Measurements from ENCODE around the gene RNU1-2.

Gene RNU1-2

GRCh38 chr1:16921391-16922185 lies 25.8 kb downstream of the RNU1-2 start, which contains the start of gene CROCC:
Gene CROCC, plus strand, starts transcription at chr1:16921931. Its CDS starts 88 bp downstream, at chr1:16922019.
- Histone ChIP-seq H3K36me3 (ENCODE audit: control insufficient read depth, insufficient read depth, low read length) (no peaks in the 10 kb centered on the region), H3K27me3 (ENCODE audit: control insufficient read depth, insufficient read depth, low read length) (no peaks in the 10 kb centered on the region), H3K4me1 (ENCODE audit: control insufficient read depth, insufficient read depth, low read length) (no peaks in the 10 kb centered on the region; the same call in none of the 2 replicates), H3K4me3 (ENCODE audit: low read length) (peak within 1 kb of the TSS; percentile 49; the same call in 1 of the 2 replicates), H3K27ac (ENCODE audit: low read length) (no peak within 1 kb of the TSS), H3K9me3 (ENCODE audit: control insufficient read depth, insufficient read depth, low read length) (no peaks in the 10 kb centered on the region)
- DNase-seq (ENCODE audit: low read depth, low spot score): peak; percentile 92
- no CpG with 5 or more reads among the region's 17 CpGs for WGBS (ENCODE audit: insufficient coverage, insufficient read length)

GRCh38 chr1:16922466-16922865 lies 26.7 kb downstream of the RNU1-2 start:
- no peaks in the 10 kb centered on the region; the same call in none of the 2 replicates for H3K4me1 ChIP-seq (ENCODE audit: control insufficient read depth, insufficient read depth, low read length)
- H3K27me3 ChIP-seq (ENCODE audit: control insufficient read depth, insufficient read depth, low read length): no peaks in the 10 kb centered on the region
- no peaks in the 10 kb centered on the region for H3K9me3 ChIP-seq (ENCODE audit: control insufficient read depth, insufficient read depth, low read length)
- no peak overlapping the region for H3K27ac ChIP-seq (ENCODE audit: low read length)
- peak overlapping the region; percentile 49; the same call in 1 of the 2 replicates for H3K4me3 ChIP-seq (ENCODE audit: low read length)
- peaks cover 1% of the 10 kb centered on the region for H3K36me3 ChIP-seq (ENCODE audit: control insufficient read depth, insufficient read depth, low read length)
- WGBS (ENCODE audit: insufficient coverage, insufficient read length): no CpG with 5 or more reads among the region's 10 CpGs
- no peak for DNase-seq (ENCODE audit: low read depth, low spot score)

GRCh38 chr1:16922885-16923431 lies 27.2 kb downstream of the RNU1-2 start:
- no peaks in the 10 kb centered on the region for H3K9me3 ChIP-seq (ENCODE audit: control insufficient read depth, insufficient read depth, low read length)
- WGBS (ENCODE audit: insufficient coverage, insufficient read length): no CpG with 5 or more reads among the region's 18 CpGs
- H3K4me1 ChIP-seq (ENCODE audit: control insufficient read depth, insufficient read depth, low read length): no peaks in the 10 kb centered on the region; the same call in none of the 2 replicates
- no peak for DNase-seq (ENCODE audit: low read depth, low spot score)
- H3K4me3 ChIP-seq (ENCODE audit: low read length): no peak overlapping the region
- H3K27me3 ChIP-seq (ENCODE audit: control insufficient read depth, insufficient read depth, low read length): no peaks in the 10 kb centered on the region
- H3K36me3 ChIP-seq (ENCODE audit: control insufficient read depth, insufficient read depth, low read length): peaks cover 5% of the 10 kb centered on the region
- H3K27ac ChIP-seq (ENCODE audit: low read length): no peak overlapping the region

GRCh38 chr1:16924216-16924918 lies 28.6 kb downstream of the RNU1-2 start:
- WGBS (ENCODE audit: insufficient coverage, insufficient read length): no CpG with 5 or more reads among the region's 23 CpGs

GRCh38 chr1:16924919-16925477 lies 29.2 kb downstream of the RNU1-2 start:
- Histone ChIP-seq H3K27ac (ENCODE audit: low read length) (no peak overlapping the region), H3K4me3 (ENCODE audit: low read length) (no peak overlapping the region), H3K27me3 (ENCODE audit: control insufficient read depth, insufficient read depth, low read length) (no peaks in the 10 kb centered on the region), H3K9me3 (ENCODE audit: control insufficient read depth, insufficient read depth, low read length) (no peaks in the 10 kb centered on the region), H3K4me1 (ENCODE audit: control insufficient read depth, insufficient read depth, low read length) (no peaks in the 10 kb centered on the region; the same call in none of the 2 replicates), H3K36me3 (ENCODE audit: control insufficient read depth, insufficient read depth, low read length) (peaks cover 6% of the 10 kb centered on the region)
- no CpG with 5 or more reads among the region's 13 CpGs for WGBS (ENCODE audit: insufficient coverage, insufficient read length)
- DNase-seq (ENCODE audit: low read depth, low spot score): no peak

More at GRCh38 chr1:16924216-16924918, 28.6 kb downstream of the RNU1-2 start:
- Histone ChIP-seq H3K9me3 (ENCODE audit: control insufficient read depth, insufficient read depth, low read length) (no peaks in the 10 kb centered on the region), H3K4me3 (ENCODE audit: low read length) (no peak overlapping the region), H3K4me1 (ENCODE audit: control insufficient read depth, insufficient read depth, low read length) (no peaks in the 10 kb centered on the region; the same call in none of the 2 replicates), H3K27ac (ENCODE audit: low read length) (no peak overlapping the region), H3K36me3 (ENCODE audit: control insufficient read depth, insufficient read depth, low read length) (peaks cover 6% of the 10 kb centered on the region), H3K27me3 (ENCODE audit: control insufficient read depth, insufficient read depth, low read length) (no peaks in the 10 kb centered on the region)
- no peak for DNase-seq (ENCODE audit: low read depth, low spot score)

GRCh38 chr1:16925635-16926490 lies 30.1 kb downstream of the RNU1-2 start:
- Histone ChIP-seq H3K27ac (ENCODE audit: low read length) (no peak overlapping the region), H3K4me1 (ENCODE audit: control insufficient read depth, insufficient read depth, low read length) (no peaks in the 10 kb centered on the region; the same call in none of the 2 replicates), H3K4me3 (ENCODE audit: low read length) (no peak overlapping the region), H3K36me3 (ENCODE audit: control insufficient read depth, insufficient read depth, low read length) (peaks cover 6% of the 10 kb centered on the region), H3K27me3 (ENCODE audit: control insufficient read depth, insufficient read depth, low read length) (no peaks in the 10 kb centered on the region), H3K9me3 (ENCODE audit: control insufficient read depth, insufficient read depth, low read length) (no peaks in the 10 kb centered on the region)
- no peak for DNase-seq (ENCODE audit: low read depth, low spot score)
- no CpG with 5 or more reads among the region's 13 CpGs for WGBS (ENCODE audit: insufficient coverage, insufficient read length)

GRCh38 chr1:16926491-16927073 lies 30.8 kb downstream of the RNU1-2 start:
- no peak for DNase-seq (ENCODE audit: low read depth, low spot score)
- H3K27ac ChIP-seq (ENCODE audit: low read length): no peak overlapping the region
- WGBS (ENCODE audit: insufficient coverage, insufficient read length): no CpG with 5 or more reads among the region's 10 CpGs

GRCh38 chr1:16927256-16927655 lies 31.5 kb downstream of the RNU1-2 start:
- Histone ChIP-seq H3K9me3 (ENCODE audit: control insufficient read depth, insufficient read depth, low read length) (no peaks in the 10 kb centered on the region), H3K4me3 (ENCODE audit: low read length) (no peak overlapping the region), H3K27me3 (ENCODE audit: control insufficient read depth, insufficient read depth, low read length) (no peaks in the 10 kb centered on the region), H3K4me1 (ENCODE audit: control insufficient read depth, insufficient read depth, low read length) (no peaks in the 10 kb centered on the region; the same call in none of the 2 replicates), H3K36me3 (ENCODE audit: control insufficient read depth, insufficient read depth, low read length) (peaks cover 11% of the 10 kb centered on the region), H3K27ac (ENCODE audit: low read length) (no peak overlapping the region)
- no peak for DNase-seq (ENCODE audit: low read depth, low spot score)
- no CpG with 5 or more reads among the region's 14 CpGs for WGBS (ENCODE audit: insufficient coverage, insufficient read length)

More at GRCh38 chr1:16926491-16927073, 30.8 kb downstream of the RNU1-2 start:
- no peaks in the 10 kb centered on the region for H3K9me3 ChIP-seq (ENCODE audit: control insufficient read depth, insufficient read depth, low read length)
- no peaks in the 10 kb centered on the region; the same call in none of the 2 replicates for H3K4me1 ChIP-seq (ENCODE audit: control insufficient read depth, insufficient read depth, low read length)
- peaks cover 11% of the 10 kb centered on the region for H3K36me3 ChIP-seq (ENCODE audit: control insufficient read depth, insufficient read depth, low read length)
- no peak overlapping the region for H3K4me3 ChIP-seq (ENCODE audit: low read length)
- no peaks in the 10 kb centered on the region for H3K27me3 ChIP-seq (ENCODE audit: control insufficient read depth, insufficient read depth, low read length)

- no CpG with 5 or more reads among the region's 13 CpGs for WGBS (ENCODE audit: insufficient coverage, insufficient read length)
- no peak overlapping the region for H3K4me3 ChIP-seq (ENCODE audit: low read length)
- H3K4me1 ChIP-seq (ENCODE audit: control insufficient read depth, insufficient read depth, low read length): no peaks in the 10 kb centered on the region; the same call in 1 of the 2 replicates
- H3K36me3 ChIP-seq (ENCODE audit: control insufficient read depth, insufficient read depth, low read length): peaks cover 14% of the 10 kb centered on the region
- H3K27me3 ChIP-seq (ENCODE audit: control insufficient read depth, insufficient read depth, low read length): no peaks in the 10 kb centered on the region
- H3K27ac ChIP-seq (ENCODE audit: low read length): no peak overlapping the region
- DNase-seq (ENCODE audit: low read depth, low spot score): no peak
- no peaks in the 10 kb centered on the region for H3K9me3 ChIP-seq (ENCODE audit: control insufficient read depth, insufficient read depth, low read length)
Observed at GRCh38 chr1:16927711-16928485, 32.1 kb downstream of the RNU1-2 start.

Data from iPS DF 6.9 (cell line).